GM21723 (cell line): Measurements from ENCODE around the gene CCDC149.

Source experiments
- ATAC-seq: cut with Tn5 transposase; IDR thresholded peaks from one replicate; pipeline ENCODE4 v1.9.1; 2021; ENCODE audit warnings: mild to moderate bottlenecking, moderate library complexity; ENCODE audit not compliant: unreplicated experiment

The CCDC149 gene

DNA sequence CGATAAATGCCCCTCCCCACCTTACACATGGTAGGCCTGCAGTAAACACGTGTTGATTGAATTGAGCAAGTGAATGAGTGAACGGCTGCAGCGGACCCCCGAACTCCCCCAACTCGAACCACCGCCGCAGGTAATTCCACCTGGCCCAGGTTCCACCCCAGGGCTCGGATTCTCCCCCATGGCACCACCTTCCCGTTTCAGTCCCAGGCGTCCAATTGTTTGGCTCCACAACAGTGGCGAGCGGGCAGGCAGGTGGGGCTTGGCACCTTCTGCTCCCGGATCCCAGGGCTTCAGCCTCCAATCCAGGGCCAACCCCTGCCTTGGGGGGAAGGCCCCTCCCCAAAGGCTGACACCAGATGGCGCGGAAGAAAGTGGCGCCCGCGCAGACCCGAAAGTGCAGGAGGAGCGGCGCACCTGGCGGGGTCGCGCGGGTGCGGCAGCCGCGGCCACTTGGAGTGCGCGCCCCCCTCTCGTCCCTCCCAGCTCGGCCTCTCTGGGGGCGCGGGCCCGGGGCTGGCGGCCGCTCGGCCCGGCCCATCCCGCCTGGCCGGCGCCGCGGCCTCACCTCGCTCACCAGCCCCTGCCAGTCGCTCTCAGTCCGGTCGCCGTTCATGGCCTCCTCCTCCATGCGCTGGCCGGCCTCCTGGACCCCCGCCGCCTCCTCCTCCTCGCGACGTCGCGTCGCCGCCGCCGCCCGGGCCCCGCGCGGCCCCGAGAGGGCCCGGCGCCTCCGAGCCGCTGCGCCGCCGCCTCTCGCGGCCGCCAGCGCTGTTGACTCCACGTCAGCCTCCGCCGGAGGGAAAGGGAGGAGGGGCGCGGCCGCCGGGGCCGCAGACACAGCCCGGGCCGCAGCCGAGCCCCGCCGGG is at the start of gene CCDC149:
CCDC149 (minus strand) TSS at position 791 of the 867 bp plus-strand sequence; CDS start at position 613, 178 bp downstream.
- no peak for ATAC-seq

DNA sequence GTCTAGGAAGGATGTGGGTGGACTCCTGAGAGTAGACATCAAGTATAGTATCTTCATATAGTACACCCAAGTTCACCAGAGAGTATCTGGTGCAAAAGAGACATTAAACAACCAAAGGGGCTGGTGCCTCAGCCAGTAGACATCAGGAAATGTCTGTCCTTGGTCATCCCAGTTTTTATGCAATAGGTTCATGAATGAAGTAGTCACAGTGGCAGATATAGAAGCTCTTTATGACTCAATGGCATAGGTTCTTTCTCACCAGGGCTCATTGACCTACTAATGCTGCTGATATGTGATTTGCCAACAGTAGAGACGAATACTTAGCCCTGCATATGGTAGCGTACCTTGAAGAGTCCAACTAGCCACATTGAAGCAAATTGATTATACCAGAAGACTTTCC is 45.0 kb upstream of the CCDC149 start:
- no peak for ATAC-seq

DNA sequence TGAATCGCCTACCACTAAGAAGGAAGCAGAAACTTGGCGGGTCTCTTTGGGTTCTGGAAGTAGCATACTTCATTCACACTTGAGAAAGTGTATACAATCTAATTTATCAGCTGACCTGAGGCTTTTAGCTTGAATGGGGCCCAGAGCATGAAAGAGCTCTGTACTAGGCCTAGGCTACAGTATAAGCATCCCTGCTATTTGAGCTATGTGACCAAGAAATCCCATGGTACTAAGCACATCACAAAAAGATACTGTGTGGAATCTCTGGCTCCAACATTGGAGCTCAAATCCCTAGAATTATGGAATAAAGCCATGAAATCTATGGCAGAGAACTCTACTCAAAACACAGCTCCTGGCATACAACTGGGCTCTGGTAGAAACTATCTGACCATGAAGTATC is 43.9 kb upstream of the CCDC149 start:
- ATAC-seq = no peak

DNA sequence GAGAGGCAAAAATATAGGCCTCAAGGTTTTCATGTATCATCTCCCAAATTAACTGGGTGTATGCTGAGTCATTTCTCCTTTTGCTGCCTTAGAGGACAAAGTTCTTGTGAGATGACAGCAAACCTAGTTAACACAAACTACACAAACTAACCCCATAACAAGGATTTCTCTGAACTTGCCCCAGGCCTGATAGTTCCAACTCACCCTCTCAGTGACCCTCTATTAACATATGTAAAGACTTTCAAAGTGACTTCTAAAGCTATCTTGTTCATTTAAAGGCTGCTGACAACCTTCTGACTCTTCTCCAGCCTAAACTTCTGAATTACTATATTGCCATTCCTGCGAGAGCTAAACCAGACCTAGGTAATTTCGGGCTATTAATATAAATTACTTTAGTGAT is 43.2 kb upstream of the CCDC149 start:
- ATAC-seq = no peak

DNA sequence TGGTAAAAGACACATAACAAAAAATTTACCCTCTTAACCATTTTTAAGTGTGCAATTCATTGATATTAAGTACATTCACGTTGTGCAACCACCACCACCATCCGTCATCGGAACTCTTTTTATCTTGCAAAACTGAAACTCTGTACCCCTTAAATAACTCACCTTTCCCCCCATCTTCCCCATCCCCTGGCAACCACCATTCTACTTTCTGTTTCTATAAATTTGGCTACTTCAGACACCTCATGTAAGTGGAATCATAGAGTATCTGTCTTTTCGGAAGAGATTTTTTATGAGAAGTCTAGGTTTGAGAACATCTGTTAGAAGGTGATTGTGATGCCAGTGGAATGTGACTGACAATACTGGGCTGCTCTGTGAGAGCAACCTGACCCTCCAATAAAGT is 39.8 kb upstream of the CCDC149 start:
- ATAC-seq = no peak

DNA sequence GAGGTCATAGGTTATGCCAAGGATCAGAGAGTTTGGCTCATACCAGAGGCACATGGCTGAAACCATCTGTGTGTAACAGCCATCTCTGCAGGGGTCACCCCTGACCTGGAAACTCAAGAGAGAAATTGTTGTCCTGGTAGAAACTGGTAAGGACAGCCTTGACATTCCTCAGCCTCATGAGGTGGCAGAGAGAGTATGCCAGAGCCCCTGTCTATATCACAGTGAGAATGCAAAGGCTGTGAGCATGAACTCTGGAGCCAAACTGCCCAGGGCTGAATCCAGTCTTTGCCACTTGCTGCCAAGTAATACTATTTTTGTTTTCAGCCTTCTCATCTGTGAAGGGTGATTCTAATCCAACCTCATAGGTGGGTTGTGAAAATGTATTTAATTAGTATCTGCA is 37.1 kb upstream of the CCDC149 start:
- no peak for ATAC-seq

DNA sequence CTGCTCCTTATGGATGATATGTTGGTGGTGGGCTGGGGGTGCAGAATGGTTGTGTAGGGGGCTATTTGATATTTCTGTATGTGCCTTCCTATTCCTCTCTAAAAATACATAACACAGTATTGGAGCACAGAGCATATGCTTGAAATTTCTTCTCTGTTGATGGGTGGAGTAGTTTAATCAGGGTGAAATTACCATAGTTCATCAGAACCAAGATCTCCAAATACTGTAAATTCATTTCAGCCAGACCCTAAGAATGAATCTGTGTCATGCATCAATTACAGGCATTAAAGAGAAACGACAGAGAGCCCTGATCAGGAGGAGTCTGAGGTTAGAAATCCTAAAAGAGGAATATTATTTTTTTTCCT is 25.1 kb upstream of the CCDC149 start:
- no peak for ATAC-seq

DNA sequence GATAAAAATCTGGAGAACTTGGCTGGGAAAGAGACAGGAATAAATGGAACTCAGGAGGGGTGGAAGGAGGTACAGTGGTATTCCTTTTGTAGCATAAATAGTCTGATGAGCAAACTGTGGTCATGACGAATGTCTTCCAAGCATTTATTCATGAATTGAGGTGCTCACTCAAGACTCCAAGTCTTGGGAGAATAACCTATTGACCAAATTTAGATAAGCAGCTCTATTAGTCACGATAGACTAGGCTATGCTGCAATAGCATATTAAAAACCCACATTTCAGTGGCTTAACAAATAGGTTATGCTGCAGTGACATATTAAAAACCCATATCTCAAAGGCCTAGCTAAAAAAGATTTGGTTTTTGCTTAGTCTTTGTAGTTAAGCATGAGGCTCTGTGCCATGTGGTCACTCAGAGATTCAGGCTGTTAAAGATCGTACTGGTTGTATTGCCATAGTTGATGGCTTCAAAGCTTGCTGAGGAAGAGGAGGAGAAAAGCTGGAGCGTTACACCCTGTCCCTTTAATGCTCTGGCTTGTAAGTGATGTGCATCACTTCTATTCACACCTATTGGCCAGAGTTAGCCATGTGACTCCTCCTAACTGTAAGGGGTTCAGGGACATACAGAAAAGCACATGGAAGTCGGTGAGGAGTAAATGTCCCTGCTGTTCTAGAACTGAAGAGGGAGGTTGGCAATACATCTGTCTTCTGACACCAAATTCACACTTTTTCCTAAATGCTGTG is 24.5 kb upstream of the CCDC149 start:
- no peak for ATAC-seq

DNA sequence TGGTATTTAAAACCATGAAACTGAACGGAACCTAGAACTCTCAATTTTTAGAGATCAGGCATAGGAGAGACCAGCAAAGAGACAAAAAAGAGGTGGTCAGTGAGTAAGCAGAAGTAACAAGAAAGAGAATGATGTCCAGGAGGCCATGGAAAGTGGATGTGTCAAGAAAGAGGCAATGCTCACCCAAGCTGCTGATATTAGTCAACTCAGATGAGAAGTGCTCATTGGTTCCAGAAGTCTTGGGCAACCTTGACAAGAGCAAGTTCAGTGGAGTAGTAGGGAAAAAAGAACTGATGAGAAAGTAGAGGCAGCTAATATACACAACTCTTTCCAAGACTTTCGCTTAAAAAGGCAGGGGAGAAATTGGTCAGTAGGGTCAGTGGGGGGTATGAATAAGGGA is 23.0 kb upstream of the CCDC149 start:
- ATAC-seq = no peak

DNA sequence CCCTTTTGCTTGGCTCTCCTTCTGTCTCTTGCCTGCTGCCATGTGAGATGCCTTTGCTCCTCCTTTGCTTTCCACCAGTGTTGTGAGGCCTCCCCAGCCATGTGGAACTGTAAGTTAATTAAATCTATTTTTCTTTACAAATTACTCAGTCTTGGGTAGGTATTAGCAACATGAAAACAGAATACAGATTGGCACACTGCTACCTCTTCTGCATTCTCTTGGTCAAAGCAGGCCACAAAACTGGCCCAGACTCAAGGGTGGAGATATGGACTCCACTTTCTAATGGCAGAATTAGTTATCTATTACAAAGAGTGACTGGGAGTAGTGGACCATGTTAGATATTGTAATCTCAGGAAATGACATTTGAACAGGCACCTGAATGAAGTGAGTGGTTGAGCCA is 21.5 kb upstream of the CCDC149 start:
- no peak for ATAC-seq

DNA sequence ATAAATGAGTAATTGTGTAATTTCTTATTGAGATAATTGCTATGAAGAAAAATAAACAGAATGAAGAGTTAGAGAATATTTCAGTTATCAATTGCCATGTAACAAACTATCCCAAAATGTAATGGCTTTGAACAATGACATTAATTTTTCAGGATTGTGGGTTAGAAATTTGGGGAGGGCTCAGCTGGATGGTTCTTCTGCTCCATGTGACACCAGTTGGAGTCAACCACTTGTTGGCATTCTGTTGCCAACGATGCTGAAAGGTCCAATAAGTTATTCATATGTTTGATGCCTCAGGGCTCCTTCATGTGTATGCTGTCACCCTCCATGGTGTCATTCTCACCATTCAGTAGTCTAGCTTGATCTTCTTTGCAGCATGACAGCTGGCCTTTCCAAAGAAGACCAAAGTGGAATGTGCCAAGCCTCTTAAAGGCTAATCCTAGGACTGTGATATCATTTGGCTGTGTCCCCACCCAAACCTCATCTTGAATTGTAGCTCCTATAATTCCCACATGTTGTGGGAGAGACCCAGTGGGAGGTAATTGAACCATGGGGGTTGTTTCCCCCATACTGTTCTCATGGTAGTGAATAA is 20.9 kb upstream of the CCDC149 start:
- no peak for ATAC-seq

DNA sequence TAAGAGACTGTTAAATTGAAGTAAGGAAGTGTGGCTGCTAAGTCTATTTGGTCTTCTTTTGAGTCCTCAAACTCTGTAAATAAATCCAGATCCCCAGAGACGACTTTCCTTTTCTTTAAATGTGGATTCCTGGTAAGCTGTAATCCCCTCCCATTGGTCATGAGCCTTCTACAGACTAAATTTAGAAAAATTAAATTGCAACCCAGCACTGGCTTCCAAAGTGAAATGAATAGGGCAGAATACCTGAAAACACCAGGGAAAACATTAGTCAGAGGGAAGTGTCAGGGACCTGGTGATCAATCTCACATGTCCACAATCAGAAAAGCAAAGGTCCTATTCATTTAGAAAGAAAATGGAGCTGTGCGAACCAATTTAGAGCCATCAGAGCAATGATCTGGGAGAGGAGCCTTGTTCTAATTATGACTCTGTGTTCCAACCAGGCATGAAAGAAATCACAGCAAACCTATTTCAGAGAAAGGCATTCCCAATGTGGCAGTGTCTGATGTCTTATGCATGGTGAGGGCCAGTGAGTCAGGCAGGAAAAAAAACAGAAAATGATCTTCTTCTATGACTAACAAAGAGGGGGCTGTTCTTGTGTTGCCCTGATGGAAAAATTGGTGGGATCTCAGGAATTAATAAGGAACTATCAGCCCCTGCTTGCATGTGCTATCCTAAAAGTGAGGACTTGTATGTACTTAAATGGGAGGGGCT is 19.8 kb upstream of the CCDC149 start:
- ATAC-seq = no peak

DNA sequence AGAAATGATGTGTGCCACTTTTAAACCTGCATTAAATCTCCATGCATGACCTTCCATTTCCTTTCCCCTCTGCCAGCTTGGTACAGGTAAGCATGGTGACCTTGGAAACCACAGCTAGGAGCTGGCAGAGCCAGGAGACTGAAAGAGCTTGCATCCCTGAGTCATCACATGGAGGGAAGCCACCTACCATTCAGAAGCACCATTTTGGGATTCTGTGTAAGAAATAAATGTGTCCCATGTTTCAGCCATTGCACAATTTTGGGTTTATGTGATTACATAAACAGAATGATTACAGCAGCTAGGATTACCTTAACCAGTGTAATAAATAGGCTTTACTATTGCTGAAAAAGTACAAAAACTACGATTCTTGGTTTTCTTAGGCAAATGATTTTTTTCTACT is 17.3 kb upstream of the CCDC149 start:
- ATAC-seq = no peak

DNA sequence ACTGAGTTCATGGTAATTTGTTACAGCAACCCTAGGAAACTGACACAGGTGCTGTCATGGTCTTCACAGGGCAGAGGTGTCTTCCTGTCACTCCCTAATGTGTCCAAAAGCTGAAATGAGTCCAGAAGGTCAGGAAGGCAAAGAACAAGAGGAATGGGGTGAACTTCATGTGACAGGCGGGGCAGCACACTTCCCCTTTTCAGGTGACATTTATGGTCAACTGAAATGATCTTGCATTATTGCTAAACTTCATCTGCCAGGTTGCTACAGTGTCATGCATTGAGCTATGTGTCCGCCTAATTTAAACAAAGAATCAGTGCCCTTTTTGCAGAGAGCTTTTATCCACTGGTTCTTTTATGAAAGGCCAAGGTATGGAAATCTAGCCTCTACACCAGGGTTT is 15.9 kb upstream of the CCDC149 start:
- no peak for ATAC-seq

DNA sequence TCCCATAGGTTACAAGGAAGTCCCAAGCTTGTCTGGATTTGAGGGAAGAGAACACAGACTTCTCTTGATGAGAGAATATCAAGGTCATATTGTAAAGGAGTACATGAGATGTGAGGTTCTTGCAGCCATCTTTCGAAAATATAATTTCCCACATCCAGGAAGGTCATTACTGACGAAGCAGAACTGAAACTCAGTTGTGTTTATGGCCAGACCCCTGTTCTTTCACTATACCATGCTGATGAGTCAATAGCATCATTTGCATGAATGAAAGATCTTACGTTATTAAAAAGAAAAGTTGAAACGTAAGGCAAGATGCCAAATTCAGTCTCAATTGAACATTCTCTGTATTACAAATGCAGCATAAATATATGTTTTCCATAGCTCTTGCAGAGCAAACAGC is 14.2 kb upstream of the CCDC149 start:
- ATAC-seq = no peak

DNA sequence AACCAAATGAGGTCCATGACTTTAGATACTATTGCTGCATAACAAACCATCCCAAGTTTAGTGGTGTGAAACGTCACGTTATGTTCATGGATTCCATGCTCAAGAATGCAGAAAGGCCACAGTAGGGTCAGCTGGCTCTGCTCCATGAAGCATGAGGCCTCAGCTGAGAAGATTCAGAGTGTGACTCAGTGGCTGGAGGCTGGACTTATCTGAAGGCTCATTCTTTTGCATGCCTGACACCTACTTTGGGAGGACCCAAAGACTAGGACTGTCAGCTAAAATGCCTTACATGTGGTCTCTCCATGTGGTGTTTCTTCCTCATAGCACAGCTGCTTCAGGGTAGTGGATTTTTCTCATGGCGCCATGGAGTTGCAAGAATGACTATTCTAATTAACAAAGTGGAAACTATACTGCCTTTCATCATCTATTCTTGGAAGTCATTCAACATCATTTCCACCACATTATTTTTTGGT is 11.5 kb upstream of the CCDC149 start:
- ATAC-seq = no peak

DNA sequence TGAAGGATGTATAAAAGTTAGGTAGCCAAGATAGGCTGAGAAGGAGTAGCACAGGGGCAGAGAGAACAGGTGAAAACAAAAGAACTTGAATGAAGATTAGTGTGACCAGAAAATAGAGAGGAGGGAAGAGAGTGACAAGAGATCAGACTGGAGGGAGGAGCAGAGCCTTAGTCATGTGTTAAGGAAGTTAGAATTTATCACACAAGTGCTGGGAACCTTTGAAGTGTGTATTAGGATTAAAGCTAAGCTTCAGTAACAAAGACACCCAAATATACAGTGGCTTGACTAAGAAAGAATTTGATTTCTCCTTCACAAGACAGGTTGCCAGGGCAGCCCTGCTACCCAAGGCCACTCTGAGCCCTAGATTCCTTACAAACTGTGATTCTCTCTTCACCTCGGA is 10.7 kb upstream of the CCDC149 start:
- no peak for ATAC-seq

DNA sequence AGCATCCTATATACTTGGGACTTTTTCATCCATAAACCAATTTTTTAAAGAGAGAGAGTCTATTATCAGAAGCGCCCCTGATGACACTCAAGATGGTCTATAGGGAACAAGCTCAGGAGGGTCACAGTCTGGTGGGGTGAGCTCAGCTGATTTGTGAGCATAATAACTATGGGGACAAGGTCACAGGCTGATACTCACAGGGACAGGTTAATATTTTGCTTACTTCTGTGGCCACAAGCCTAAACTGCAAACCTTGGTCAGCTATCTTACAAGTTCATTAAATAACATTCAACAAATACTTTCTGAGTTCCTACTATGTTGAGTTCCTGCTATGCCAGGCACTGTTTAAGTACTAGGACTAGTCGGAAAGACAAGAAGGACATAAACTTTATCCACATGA is 10.2 kb upstream of the CCDC149 start:
- ATAC-seq = no peak

DNA sequence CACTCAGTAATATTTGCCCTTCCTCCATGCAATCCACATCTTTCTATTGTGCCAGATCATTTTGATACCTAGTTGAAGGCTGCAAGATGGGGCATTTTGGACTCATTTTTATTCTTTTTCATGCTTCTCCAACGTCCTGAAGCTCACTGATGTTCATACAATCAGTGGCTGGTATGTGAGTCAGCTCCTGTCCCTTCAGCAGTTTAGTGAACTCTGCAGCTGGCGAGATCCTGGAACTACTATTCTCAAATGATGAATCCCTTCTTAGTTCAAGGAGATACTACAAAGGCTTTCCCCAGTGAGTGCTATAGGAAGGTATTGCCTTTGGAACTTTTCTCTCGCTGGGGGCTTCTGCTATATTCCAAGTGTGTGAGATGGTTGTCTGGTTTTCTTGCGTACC is 9.6 kb upstream of the CCDC149 start:
- ATAC-seq = no peak

DNA sequence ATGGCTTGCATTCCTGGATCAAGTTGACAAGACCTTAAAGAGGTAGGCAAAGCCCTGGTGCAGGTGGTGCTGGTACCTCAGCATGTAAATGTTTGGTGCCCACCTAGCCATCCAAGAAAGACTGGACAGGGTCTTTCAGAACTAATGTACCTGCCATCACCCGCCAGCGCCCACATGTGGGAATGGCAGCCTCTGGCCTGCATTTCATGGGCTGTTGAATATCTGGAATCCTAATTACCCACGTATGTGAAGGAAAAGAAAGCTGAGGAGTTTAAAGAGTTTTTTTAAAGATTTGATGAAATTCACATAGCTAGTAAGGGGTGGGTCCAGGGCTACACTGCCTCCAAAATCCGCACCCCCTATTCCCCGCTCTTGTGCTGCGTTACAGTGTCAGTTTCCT is 8.6 kb upstream of the CCDC149 start:
- no peak for ATAC-seq

DNA sequence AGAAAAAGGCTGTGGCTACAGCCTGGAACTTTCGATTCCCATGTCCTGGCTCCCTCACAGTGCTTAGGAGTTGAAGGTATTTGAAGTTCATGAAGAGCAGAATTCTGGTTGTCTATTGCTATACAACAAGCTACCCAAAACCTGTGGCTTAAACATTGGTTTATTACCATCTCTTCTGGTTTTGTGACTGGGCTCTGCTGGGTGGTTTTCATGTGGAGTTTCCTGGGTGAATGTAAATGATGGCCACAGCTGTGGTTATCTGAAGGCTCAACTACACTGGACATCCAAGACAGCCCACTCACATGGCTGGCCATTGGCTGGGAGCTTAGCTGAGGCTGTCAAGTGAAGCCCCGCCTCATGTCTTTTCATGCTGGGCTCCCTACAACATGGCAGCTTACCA is 7.2 kb upstream of the CCDC149 start:
- no peak for ATAC-seq
